Subcutaneous adipose tissue (tissue), 4 donors: ENCODE results near the gene MLLT3. TPM values are rescaled to one million over a fixed set of nuclear protein-coding genes. Genes with fewer than 3 reads are reported as not detected.

ENCODE experiments used
- total RNA-seq, 4 donors: library from RNA; depleted of rRNA; stranded (reverse); fragments of >200 nt; gene quantifications; one replicate each; pipeline ENCODE4 v1.1.0, GENCODE V29; 2016
- TF ChIP-seq, protein P1 (sequence below): fragments of 450-650 bp; IDR thresholded peaks from one replicate; pipeline ENCODE4 v1.5.1; 2016; ENCODE audit warnings: low read depth, mild to moderate bottlenecking, control low read depth, antibody characterized with exemption, moderate library complexity

The MLLT3 gene
- total RNA-seq, 4 donors from 2014 or later: 10.2 to 15.3 (median 11.0) TPM

- TF ChIP-seq, protein P1, sequence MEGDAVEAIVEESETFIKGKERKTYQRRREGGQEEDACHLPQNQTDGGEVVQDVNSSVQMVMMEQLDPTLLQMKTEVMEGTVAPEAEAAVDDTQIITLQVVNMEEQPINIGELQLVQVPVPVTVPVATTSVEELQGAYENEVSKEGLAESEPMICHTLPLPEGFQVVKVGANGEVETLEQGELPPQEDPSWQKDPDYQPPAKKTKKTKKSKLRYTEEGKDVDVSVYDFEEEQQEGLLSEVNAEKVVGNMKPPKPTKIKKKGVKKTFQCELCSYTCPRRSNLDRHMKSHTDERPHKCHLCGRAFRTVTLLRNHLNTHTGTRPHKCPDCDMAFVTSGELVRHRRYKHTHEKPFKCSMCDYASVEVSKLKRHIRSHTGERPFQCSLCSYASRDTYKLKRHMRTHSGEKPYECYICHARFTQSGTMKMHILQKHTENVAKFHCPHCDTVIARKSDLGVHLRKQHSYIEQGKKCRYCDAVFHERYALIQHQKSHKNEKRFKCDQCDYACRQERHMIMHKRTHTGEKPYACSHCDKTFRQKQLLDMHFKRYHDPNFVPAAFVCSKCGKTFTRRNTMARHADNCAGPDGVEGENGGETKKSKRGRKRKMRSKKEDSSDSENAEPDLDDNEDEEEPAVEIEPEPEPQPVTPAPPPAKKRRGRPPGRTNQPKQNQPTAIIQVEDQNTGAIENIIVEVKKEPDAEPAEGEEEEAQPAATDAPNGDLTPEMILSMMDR: no peak
Measured at GRCh38 chr9:20405616-20406015, 216.7 kb downstream of the MLLT3 start.

DNA sequence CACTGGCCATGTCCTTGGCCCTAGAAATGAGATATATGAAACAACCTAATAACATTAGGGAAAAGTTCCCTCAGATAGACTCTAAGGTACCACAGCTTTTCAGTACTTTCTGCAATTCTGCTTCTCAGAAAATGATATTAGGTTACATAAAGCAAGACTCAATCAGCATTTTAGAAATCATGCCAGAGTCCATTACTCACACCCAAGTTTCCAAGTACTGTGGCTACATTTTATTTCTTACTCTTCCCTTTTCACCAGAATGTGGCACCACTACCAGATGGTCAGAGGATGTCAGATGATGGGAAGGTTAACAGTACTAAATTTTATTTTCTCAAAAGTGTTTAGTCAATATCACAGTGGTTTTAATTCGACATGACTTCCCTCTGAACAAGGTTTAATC lies 217.2 kb downstream of the MLLT3 start:
- TF ChIP-seq, protein P1: no peak

DNA sequence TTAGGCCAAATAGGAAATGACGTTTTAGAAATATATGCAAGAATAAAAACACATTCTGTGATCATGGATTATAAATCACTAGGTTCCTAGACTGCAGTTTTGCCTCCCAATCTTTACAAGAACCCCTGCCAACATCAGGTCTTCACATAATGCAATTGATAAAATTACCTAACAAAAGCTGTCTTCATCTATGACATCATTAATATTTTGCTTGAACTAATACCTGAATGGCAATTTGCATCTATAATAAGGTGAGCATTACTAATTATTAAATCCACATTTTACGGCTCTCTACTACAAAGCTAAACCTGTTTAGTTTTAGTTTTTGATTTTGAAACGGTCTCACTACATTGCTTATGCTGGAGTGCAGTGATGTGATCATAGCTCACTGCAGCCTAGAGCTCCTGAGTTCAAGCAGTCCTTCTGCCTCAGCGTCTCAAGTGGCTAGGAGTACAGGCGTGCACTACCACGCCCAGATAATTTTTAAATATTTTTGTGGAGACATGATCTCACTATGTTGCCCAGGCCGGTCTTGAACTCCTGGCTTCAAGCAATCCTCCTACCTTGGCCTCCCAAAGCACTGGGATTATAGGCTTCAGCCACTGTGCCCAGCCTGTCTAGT lies 218.0 kb downstream of the MLLT3 start:
- TF ChIP-seq, protein P1: no peak

- TF ChIP-seq, protein P1: no peak
Measured at GRCh38 chr9:20403346-20403745, 219.0 kb downstream of the MLLT3 start.

- TF ChIP-seq, protein P1: no peak
Measured at GRCh38 chr9:20402273-20402875, 219.9 kb downstream of the MLLT3 start.

GRCh38 chr9:20398536-20399338 lies 223.6 kb downstream of the MLLT3 start:
- TF ChIP-seq, protein P1: no peak

- TF ChIP-seq, protein P1: no peak
Measured at GRCh38 chr9:20397348-20397747, 225.0 kb downstream of the MLLT3 start.
